Measurements from ENCODE around the gene FPR3. TPM values are rescaled to one million over a fixed set of nuclear protein-coding genes. Genes with fewer than 3 reads are reported as not detected.

Gene FPR3
- total and polyA plus RNA-seq, 2 donors (not counting 3 experiments of a cell fraction or from before 2014, with no cell fraction given) = not detected

DNA sequence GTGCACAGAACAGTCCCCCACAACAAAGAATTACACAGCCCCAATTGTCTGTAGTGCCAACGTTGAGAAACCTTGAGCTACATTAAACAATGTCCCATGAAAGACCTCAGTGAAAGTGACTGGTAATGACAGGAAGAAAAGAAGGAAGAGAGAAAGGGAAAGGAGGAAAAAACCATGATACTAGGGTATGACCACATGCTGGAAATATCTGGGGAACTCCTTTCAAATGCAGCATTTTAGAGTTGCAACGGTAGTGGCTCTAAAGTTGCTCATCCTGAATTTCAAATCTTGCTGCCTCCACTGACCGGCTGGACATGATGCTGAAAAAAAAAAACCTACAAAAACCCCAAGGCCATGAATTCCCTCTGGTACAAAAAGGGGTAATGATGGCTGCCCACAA is 26.5 kb downstream of the FPR3 start:
- Histone ChIP-seq H2AFZ (ENCODE audit: low read depth, low read length) (no peak overlapping the region), H3K4me3 (replicated peaks in 1 of 3; ENCODE audit: insufficient read depth in 1 of 3, low read depth in 1 of 3, low read length in 3 of 3) (no peak overlapping the region), H3K9me1 (replicated peaks; ENCODE audit: control insufficient read depth, extremely low read depth, insufficient read depth, low read length) (no peaks in the 10 kb centered on the region), H4K20me1 (replicated peaks; ENCODE audit: control insufficient read depth, extremely low read depth, insufficient read depth, low read length) (no peaks in the 10 kb centered on the region), H3K27ac (ENCODE audit: insufficient read depth, low read depth, low read length) (no peak overlapping the region), H3K9me3 (replicated peaks; ENCODE audit: control insufficient read depth, insufficient read depth, low read length) (no peaks in the 10 kb centered on the region), H3K36me3 (ENCODE audit: control insufficient read depth in 2 of 2, extremely low read depth in 1 of 2, insufficient read depth in 2 of 2, low read length in 2 of 2) (no peaks in the 10 kb centered on the region), H3K27me3 (ENCODE audit: control insufficient read depth in 2 of 2, insufficient read depth in 2 of 2, low read length in 2 of 2) (no peaks in the 10 kb centered on the region), H3K79me2 (ENCODE audit: control insufficient read depth, insufficient read depth, low read length) (no peaks in the 10 kb centered on the region), H3K4me2 (ENCODE audit: insufficient read depth, low read length) (no peak overlapping the region), H3K4me1 (ENCODE audit: control insufficient read depth, extremely low read depth, insufficient read depth, low read length) (no peaks in the 10 kb centered on the region), H3K9ac (replicated peaks; ENCODE audit: extremely low read depth, insufficient read depth, low read length) (no peak overlapping the region)
- ChIA-PET CTCF (no interaction called here), POLR2A (no interaction called here)
- no peak for DNase-seq (ENCODE audit: low read depth, low spot score)
- BruUV-seq (replicated peaks) = no TSS peak
- TF ChIP-seq, protein P1, sequence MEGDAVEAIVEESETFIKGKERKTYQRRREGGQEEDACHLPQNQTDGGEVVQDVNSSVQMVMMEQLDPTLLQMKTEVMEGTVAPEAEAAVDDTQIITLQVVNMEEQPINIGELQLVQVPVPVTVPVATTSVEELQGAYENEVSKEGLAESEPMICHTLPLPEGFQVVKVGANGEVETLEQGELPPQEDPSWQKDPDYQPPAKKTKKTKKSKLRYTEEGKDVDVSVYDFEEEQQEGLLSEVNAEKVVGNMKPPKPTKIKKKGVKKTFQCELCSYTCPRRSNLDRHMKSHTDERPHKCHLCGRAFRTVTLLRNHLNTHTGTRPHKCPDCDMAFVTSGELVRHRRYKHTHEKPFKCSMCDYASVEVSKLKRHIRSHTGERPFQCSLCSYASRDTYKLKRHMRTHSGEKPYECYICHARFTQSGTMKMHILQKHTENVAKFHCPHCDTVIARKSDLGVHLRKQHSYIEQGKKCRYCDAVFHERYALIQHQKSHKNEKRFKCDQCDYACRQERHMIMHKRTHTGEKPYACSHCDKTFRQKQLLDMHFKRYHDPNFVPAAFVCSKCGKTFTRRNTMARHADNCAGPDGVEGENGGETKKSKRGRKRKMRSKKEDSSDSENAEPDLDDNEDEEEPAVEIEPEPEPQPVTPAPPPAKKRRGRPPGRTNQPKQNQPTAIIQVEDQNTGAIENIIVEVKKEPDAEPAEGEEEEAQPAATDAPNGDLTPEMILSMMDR (IDR thresholded peaks at IDR 0.05; ENCODE audit: extremely low read depth in 1 of 2, insufficient read depth in 1 of 2, low read depth in 1 of 2, low read length in 2 of 2) = no peak
- TF ChIP-seq JUN (IDR thresholded peaks at IDR 0.05; ENCODE audit: borderline replicate concordance, insufficient read depth, insufficient read length, low read depth) (no peak), FOS (IDR thresholded peaks at IDR 0.05; ENCODE audit: borderline replicate concordance, insufficient read depth, low read length) (no peak), EZH2 (IDR thresholded peaks at IDR 0.05; ENCODE audit: borderline replicate concordance, low read depth, low read length, severe bottlenecking) (no peak), POLR2AphosphoS5 (IDR thresholded peaks at IDR 0.05; ENCODE audit: insufficient read depth, low read depth, low read length) (no peak), POLR2A (IDR thresholded peaks at IDR 0.05; ENCODE audit: low read depth, low read length) (no peak)
- TF ChIP-seq, protein P2, sequence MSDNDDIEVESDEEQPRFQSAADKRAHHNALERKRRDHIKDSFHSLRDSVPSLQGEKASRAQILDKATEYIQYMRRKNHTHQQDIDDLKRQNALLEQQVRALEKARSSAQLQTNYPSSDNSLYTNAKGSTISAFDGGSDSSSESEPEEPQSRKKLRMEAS (IDR thresholded peaks at IDR 0.05; ENCODE audit: insufficient read depth, insufficient read length) = no peak
- dilution Hi-C loops (cut with MboI; ENCODE audit: extremely low pct_ligation_motif_present, low sequenced_read_pairs) (no loop called here), intact Hi-C loops (cut with micrococcal nuclease) (no loop called here)
- FAIRE-seq = no peak

All from endothelial cell of umbilical vein (primary cell).